ENCODE results near the gene DAZ1. TPM values are rescaled to one million over a fixed set of nuclear protein-coding genes. Genes with fewer than 3 reads are reported as not detected.
"Not testable (repeated sequence)": the region's sequence is repeated elsewhere in the genome, so short reads cannot be mapped to it uniquely, and the experiment has no call there.

Gene DAZ1
- polyA plus RNA-seq (ENCODE audit: low read depth in 6 of 6) = not detected

GRCh38 chrY:23198908-23199307, at the start of gene DAZ1:
TSS of gene DAZ1 (minus strand) at chrY:23199008. CDS start at chrY:23198800, 208 bp downstream.
- ATAC-seq (ENCODE audit: low read depth in 2 of 2); H3K36me3 Mint-ChIP-seq; H3K27ac Mint-ChIP-seq; H3K4me1 Mint-ChIP-seq; H3K9me3 Mint-ChIP-seq; H3K27me3 Mint-ChIP-seq; DNase-seq; H3K4me3 Mint-ChIP-seq: not testable (repeated sequence)

GRCh38 chrY:23219233-23219632, 20.4 kb upstream of the DAZ1 start, which contains the start of gene DAZ2:
TSS of gene DAZ2 (plus strand) at chrY:23219533. CDS start at chrY:23219741, 208 bp downstream.
- not testable (repeated sequence) for H3K36me3 Mint-ChIP-seq, H3K27me3 Mint-ChIP-seq, H3K9me3 Mint-ChIP-seq

DNA sequence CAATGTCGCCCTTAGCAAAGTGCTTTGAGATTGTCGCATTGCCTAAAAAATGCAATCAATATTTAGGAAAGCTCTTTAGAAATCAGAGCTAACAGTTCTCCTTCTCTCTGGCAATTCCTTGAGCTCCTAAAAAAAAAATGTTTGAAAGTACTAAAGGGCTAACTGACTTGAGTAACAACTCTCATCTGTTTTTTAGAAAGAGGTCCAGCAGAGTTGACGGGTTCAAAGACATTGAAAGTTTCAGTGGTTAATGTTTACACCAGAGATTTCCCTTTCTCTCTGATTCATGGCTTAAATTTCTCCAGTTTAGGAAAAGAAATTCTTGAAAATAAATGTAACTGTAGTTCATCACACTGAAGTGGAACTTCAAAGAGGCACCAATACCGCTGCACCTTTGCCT, 11.9 kb upstream of the DAZ1 start:
- not testable (repeated sequence) for H3K4me3 Mint-ChIP-seq

More at GRCh38 chrY:23219233-23219632, 20.4 kb upstream of the DAZ1 start, which contains the start of gene DAZ2:
- ATAC-seq (ENCODE audit: low read depth in 2 of 2); DNase-seq; H3K4me3 Mint-ChIP-seq; H3K4me1 Mint-ChIP-seq; H3K27ac Mint-ChIP-seq: not testable (repeated sequence)

GRCh38 chrY:23209802-23210495, 11.1 kb upstream of the DAZ1 start:
- H3K9me3 Mint-ChIP-seq; H3K36me3 Mint-ChIP-seq; H3K4me1 Mint-ChIP-seq; H3K27me3 Mint-ChIP-seq; H3K27ac Mint-ChIP-seq; H3K4me3 Mint-ChIP-seq; DNase-seq; ATAC-seq (ENCODE audit: low read depth in 2 of 2): not testable (repeated sequence)

More for the DNA sequence above, 11.9 kb upstream of the DAZ1 start:
- H3K4me1 Mint-ChIP-seq; ATAC-seq (ENCODE audit: low read depth in 2 of 2); H3K27ac Mint-ChIP-seq; H3K36me3 Mint-ChIP-seq; H3K27me3 Mint-ChIP-seq; H3K9me3 Mint-ChIP-seq; DNase-seq: not testable (repeated sequence)

GRCh38 chrY:23207455-23207854, 8.6 kb upstream of the DAZ1 start:
- H3K9me3 Mint-ChIP-seq; H3K4me3 Mint-ChIP-seq; DNase-seq; H3K4me1 Mint-ChIP-seq; H3K36me3 Mint-ChIP-seq; H3K27me3 Mint-ChIP-seq; H3K27ac Mint-ChIP-seq; ATAC-seq (ENCODE audit: low read depth in 2 of 2): not testable (repeated sequence)

Other genes starting within 250 kb of the DAZ1 start
- gene BPY2, start 214.7 kb downstream of the DAZ1 start, polyA plus RNA-seq (ENCODE audit: low read depth in 6 of 6) = not detected
- gene DAZ2, start 20.5 kb upstream of the DAZ1 start, polyA plus RNA-seq (ENCODE audit: low read depth in 6 of 6) = not detected